Nephron progenitor cell (in vitro differentiated cells): ENCODE data around the gene GPR152.
A peak's percentile ranks its signal among the peaks of the same experiment; 100 is the strongest.

Experiments used
- DNase-seq: peaks from one replicate; pipeline ENCODE4 v3.0.0; 2021
- H3K27ac Mint-ChIP-seq: 2 replicates; pipeline ENCODE4 v1.8.0; 2021; ENCODE audit warnings: mild to moderate bottlenecking, moderate library complexity, mixed read lengths
- H3K27me3 Mint-ChIP-seq: 2 replicates; pipeline ENCODE4 v1.8.0; 2021; ENCODE audit warnings: mild to moderate bottlenecking, low read depth, mixed read lengths; ENCODE audit not compliant: poor library complexity
- H3K36me3 Mint-ChIP-seq: 2 replicates; pipeline ENCODE4 v1.8.0; 2021; ENCODE audit warnings: low read depth, mixed read lengths
- H3K4me1 Mint-ChIP-seq: 2 replicates; pipeline ENCODE4 v1.8.0; 2021; ENCODE audit warnings: mixed read lengths
- H3K4me3 Mint-ChIP-seq: 2 replicates; pipeline ENCODE4 v1.8.0; 2021; ENCODE audit warnings: mild to moderate bottlenecking, moderate library complexity, mixed read lengths
- H3K9me3 Mint-ChIP-seq: 2 replicates; pipeline ENCODE4 v1.8.0; 2021; ENCODE audit warnings: mild to moderate bottlenecking, moderate library complexity, mixed read lengths
- CTCF ChIP-seq: fragments of 200-600 bp; sonication (generic); IDR thresholded peaks from 2 replicates; pipeline ENCODE4 v1.5.0; 2021; ENCODE audit warnings: antibody characterized with exemption

GPR152 gene

GRCh38 chr11:67463186-67463585 lies 10.7 kb upstream of the GPR152 start:
- no peak for TF ChIP-seq CTCF
- Mint-ChIP-seq H3K9me3 (no peaks in the 10 kb centered on the region), H3K4me1 (peaks cover 26% of the 10 kb centered on the region), H3K36me3 (peaks cover 4% of the 10 kb centered on the region), H3K27ac (no peak overlapping the region), H3K4me3 (no peak overlapping the region), H3K27me3 (peaks cover 3% of the 10 kb centered on the region)
- no peak for DNase-seq

GRCh38 chr11:67458266-67458665 lies 5.7 kb upstream of the GPR152 start:
- DNase-seq, result no peak

GRCh38 chr11:67457453-67457852 lies 4.9 kb upstream of the GPR152 start:
- H3K4me1 Mint-ChIP-seq, result peaks cover 26% of the 10 kb centered on the region
- no peak overlapping the region for H3K4me3 Mint-ChIP-seq
- no peaks in the 10 kb centered on the region for H3K9me3 Mint-ChIP-seq
- H3K27ac Mint-ChIP-seq, result peak overlapping the region; percentile 39
- DNase-seq, result no peak
- peaks cover 3% of the 10 kb centered on the region for H3K27me3 Mint-ChIP-seq
- H3K36me3 Mint-ChIP-seq, result no peaks in the 10 kb centered on the region
- TF ChIP-seq CTCF, result no peak

More at GRCh38 chr11:67458266-67458665, 5.7 kb upstream of the GPR152 start:
- Mint-ChIP-seq H3K27ac (no peak overlapping the region), H3K4me3 (no peak overlapping the region), H3K4me1 (peaks cover 26% of the 10 kb centered on the region), H3K36me3 (no peaks in the 10 kb centered on the region), H3K27me3 (peaks cover 3% of the 10 kb centered on the region), H3K9me3 (no peaks in the 10 kb centered on the region)
- TF ChIP-seq CTCF, result no peak

- TF ChIP-seq CTCF, result no peak
- H3K4me3 Mint-ChIP-seq, result no peak overlapping the region
- no peak overlapping the region for H3K27ac Mint-ChIP-seq
- peaks cover 31% of the 10 kb centered on the region for H3K4me1 Mint-ChIP-seq
- H3K27me3 Mint-ChIP-seq, result peaks cover 3% of the 10 kb centered on the region
- H3K36me3 Mint-ChIP-seq, result no peaks in the 10 kb centered on the region
- DNase-seq, result no peak
- H3K9me3 Mint-ChIP-seq, result no peaks in the 10 kb centered on the region
Measured at GRCh38 chr11:67456068-67456705, 3.7 kb upstream of the GPR152 start.

GRCh38 chr11:67455054-67455453 lies 2.5 kb upstream of the GPR152 start, which contains the start of gene CABP4:
CABP4 (plus strand) TSS chr11:67455354; CDS start chr11:67455424, 70 bp downstream.
- no peak for DNase-seq
- Mint-ChIP-seq H3K9me3 (no peaks in the 10 kb centered on the region), H3K4me1 (peaks cover 36% of the 10 kb centered on the region), H3K36me3 (no peaks in the 10 kb centered on the region), H3K27me3 (peaks cover 3% of the 10 kb centered on the region), H3K4me3 (no peak within 1 kb of the TSS), H3K27ac (no peak within 1 kb of the TSS)
- TF ChIP-seq CTCF, result no peak
